GM18517 (cell line): ENCODE data around the gene PTPRN2.
"Not testable (repeated sequence)": the region's sequence is repeated elsewhere in the genome, so short reads cannot be mapped to it uniquely, and the experiment has no call there.

ENCODE experiments used
- ATAC-seq: cut with Tn5 transposase; IDR thresholded peaks from one replicate; pipeline ENCODE4 v1.9.1; 2021; ENCODE audit warnings: mild to moderate bottlenecking, moderate library complexity; ENCODE audit not compliant: unreplicated experiment

The PTPRN2 gene

GRCh38 chr7:158050441-158050977 lies 537.1 kb downstream of the PTPRN2 start:
- ATAC-seq = no peak

- no peak for ATAC-seq
These were observed 538.4 kb downstream of the PTPRN2 start for GRCh38 chr7:158049271-158049670.

- no peak for ATAC-seq
These were observed 539.1 kb downstream of the PTPRN2 start for GRCh38 chr7:158048569-158048968.

GRCh38 chr7:158047391-158048059 lies 540.1 kb downstream of the PTPRN2 start:
- no peak for ATAC-seq

- ATAC-seq = not testable (repeated sequence)
These were observed 541.4 kb downstream of the PTPRN2 start for GRCh38 chr7:158046246-158046645.

- no peak for ATAC-seq
These were observed 543.2 kb downstream of the PTPRN2 start for GRCh38 chr7:158044482-158044823.

GRCh38 chr7:158043551-158044481 lies 543.8 kb downstream of the PTPRN2 start:
- no peak for ATAC-seq

- no peak for ATAC-seq
These were observed 545.3 kb downstream of the PTPRN2 start for GRCh38 chr7:158042156-158042880.

- no peak for ATAC-seq
These were observed 547.4 kb downstream of the PTPRN2 start for GRCh38 chr7:158040199-158040598.

- ATAC-seq = no peak
These were observed 548.4 kb downstream of the PTPRN2 start for GRCh38 chr7:158039270-158039669.

- no peak for ATAC-seq
These were observed 550.4 kb downstream of the PTPRN2 start for GRCh38 chr7:158037211-158037610.

- ATAC-seq = no peak
These were observed 552.3 kb downstream of the PTPRN2 start for GRCh38 chr7:158035343-158035742.

GRCh38 chr7:158034571-158034970 lies 553.1 kb downstream of the PTPRN2 start:
- ATAC-seq = no peak

- ATAC-seq = not testable (repeated sequence)
These were observed 553.7 kb downstream of the PTPRN2 start for GRCh38 chr7:158033925-158034324.

GRCh38 chr7:158033196-158033595 lies 554.4 kb downstream of the PTPRN2 start:
- ATAC-seq = no peak

GRCh38 chr7:158032561-158033115 lies 555.0 kb downstream of the PTPRN2 start:
- no peak for ATAC-seq

GRCh38 chr7:158031867-158032308 lies 555.7 kb downstream of the PTPRN2 start:
- ATAC-seq = no peak

GRCh38 chr7:158030566-158030965 lies 557.1 kb downstream of the PTPRN2 start:
- ATAC-seq = no peak

GRCh38 chr7:158030071-158030470 lies 557.6 kb downstream of the PTPRN2 start:
- no peak for ATAC-seq

GRCh38 chr7:158029509-158029908 lies 558.1 kb downstream of the PTPRN2 start:
- no peak for ATAC-seq

- ATAC-seq = no peak
These were observed 558.7 kb downstream of the PTPRN2 start for GRCh38 chr7:158028971-158029370.
